Iris pigment epithelial cell (primary cell): ENCODE data around the gene CPAMD8.
"Not testable (repeated sequence)": the region's sequence is repeated elsewhere in the genome, so short reads cannot be mapped to it uniquely, and the experiment has no call there.

Experiments used
- DNase-seq: peaks from one replicate; pipeline ENCODE4 v3.0.0-alpha.2; 2011; ENCODE audit warnings: low read depth

The CPAMD8 gene

DNA sequence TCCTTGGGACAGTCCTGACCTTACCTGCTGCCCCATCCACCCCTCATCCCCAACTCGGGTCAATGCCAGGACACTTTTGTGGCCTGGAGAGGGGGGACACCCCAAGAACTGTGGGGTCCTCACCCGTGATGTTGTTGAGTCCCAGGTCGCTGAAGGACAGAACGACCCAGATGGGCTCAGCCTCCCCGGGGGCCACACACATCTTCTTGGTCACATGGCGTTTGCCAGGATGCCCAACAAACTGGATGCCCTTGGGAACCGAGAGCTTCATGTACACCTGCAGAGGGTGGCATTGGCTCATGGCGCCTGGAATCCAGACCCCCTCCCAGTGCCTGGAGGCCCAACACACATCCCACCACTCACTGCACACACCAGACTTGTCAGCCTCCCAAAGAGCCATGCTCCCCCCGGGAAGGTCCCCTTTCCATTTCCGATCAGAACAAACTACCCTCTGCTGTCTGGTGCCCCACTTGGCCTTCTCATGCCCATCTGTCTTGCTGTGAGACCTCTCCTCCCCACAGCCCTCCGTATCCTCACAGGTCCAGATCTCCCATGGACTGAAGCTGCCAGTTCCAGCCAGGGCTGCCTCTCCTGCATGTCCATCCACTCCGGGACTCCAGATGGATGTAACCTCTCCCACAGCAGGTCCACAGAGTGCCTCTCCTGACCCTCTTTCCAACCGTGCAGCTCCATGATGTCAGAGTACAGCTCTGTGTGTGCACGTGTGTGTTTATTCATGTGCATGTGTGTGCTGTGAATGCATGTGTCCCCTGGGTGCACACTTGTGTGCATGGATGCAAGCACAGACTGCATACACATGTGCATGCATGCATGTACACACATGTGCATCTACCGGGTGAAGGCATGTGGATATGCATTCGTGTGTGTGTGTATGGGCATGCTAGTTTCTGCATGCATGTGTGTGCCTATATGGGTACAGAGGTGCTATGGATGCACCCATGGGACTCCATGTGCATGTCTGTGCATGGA lies 79.4 kb downstream of the CPAMD8 start:
- DNase-seq: no peak

DNA sequence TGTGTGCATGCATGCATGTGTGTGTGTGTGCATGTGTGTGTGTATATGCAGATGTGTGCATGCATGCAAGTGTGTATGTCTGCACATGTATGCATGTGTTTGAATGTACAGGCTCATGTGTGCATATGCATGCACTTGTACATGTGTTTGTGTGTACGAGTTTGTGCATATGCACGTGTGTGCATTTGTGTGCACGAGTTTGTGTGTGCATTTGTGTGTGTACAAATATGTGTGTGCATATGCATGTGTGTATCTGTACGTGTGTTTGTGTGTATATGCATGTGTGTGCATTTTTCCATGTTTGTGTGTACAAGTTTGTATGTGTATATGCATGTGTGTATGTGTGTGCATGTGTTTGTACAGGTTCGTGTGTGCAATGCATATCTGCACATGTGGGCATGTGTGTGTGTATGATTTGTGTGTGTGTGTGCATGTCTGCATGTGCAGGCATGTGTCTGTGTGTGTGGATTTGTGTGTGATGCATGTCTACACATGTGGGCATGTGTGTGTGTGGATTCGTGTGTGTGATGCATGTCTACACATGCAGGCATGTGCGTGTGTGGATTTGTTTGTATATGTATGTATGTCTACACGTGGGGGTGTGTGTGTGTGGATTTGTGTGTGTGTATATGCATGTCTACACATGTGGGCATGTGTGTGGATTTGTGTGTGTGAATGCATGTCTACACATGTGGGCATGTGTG lies 80.7 kb downstream of the CPAMD8 start:
- DNase-seq: no peak

DNA sequence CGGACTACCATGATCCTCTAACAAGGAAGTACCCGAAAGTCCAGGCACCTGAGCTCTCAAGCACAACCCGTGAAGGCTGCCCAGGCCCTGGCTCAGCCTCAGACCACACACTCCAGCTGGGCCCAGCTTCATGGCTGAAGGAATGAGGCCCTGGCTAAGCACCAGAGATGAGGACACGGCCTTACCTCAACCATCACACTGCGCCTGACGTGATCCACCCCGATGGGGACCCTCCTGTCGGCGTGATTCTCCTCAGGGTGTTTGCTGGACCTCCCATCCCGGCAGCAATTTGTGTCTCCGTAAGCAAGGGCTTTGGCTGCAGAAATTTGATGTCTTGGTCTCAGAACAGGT lies 81.3 kb downstream of the CPAMD8 start:
- DNase-seq: no peak

DNA sequence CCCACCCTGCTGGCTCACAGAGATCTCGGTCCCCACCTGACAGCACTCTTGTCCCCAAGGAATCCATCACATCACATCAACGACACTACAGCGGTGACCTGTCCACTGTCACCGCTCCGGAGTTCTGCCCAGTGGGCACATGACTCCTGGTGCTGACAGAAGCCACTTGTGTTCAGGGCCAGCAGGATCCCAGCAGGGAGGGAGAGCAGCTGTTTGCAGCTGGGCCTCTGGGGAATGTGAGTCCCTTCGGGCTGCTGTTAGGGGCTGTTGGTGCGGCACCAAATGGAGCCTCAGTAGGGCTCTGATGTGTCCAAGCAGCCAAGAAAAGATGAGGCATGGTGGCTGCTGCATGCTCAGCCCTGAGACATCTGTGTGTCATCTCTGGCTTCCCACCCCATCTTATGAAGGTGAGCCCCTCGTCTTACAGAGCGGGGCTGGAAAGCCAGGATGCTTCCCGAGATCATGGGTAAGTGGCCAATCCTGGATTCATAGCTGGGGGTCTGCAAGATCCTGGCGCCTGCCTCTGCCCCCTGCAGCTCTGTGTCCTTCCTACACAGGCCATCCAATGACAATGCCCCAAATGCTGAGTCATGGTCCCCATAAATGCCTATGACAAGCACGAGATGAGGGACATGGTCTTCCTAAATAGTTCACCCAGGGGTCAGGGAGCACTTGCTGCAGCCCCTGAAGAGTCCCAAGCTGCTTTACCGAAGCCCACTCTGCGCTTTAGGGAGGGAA lies 81.8 kb downstream of the CPAMD8 start:
- DNase-seq: no peak

DNA sequence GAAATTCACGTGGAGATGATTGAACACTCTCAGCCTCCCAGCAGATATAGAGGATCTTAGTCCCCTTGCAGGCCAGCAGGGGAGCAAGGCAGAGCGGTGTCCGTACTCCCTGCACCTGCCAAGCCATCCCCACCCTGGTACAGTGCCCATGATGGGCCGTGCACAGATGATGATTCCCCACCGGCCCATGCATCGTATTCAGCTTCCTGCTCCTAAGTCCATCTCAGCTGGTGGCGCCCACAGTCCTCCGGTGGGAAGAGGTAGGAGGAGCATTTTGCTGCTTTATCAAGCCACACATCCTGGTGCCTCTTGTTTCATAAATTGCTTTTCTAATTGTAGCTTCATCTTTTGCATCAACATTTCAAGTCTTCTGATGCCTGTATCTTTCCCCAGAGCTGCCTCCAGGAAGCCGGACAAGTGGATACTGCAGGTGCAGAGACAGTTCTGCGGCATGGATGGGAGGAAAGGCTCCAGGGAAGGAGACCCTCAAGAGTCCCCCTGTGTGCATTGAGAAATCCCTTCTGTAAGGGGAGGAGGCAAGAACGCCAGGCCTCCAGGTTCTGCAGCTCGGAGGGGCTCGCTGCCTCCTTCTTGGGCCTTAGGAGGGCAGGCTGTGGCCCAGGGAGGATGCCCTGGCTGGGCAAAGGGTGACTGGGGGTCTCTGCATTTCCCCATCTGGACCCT lies 82.5 kb downstream of the CPAMD8 start:
- no peak for DNase-seq

DNA sequence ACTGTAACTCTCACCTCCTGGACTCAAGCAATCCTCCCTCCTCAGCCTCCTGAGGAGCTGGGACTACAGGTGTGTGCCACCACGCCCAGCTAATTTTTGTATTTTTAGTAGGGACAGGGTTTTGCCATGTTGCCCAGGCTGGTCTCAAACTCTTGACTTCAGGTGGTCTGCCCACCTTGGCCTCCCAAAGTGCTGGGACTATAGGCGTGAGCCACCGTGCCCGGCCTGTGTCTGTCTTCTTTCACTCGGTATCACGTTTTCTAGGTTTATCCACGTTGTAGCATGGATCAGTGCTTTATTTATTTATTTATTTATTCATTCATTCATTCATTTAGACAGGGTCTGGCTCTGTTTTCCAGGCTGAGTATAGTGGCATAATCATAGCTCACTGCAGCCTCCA lies 83.5 kb downstream of the CPAMD8 start:
- DNase-seq: not testable (repeated sequence)

DNA sequence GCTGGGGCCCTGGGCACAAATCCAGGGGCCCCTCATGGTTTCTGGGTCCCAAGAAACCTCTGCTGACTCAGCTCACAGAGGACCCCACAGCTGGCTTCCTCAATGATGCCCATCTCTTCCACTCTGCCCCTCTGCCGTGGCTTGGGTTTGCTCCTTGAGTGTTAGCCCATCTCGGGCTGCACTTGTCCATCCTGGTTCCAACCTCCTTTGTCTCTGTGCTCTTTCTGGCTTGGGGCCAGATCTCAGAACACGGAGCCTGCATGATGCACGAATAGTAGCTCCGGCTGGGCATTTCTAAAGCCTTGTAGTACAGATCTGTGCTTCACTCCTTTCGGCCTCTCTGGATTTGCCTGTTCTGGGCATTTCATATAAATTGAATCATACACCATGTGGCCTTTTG lies 84.0 kb downstream of the CPAMD8 start:
- no peak for DNase-seq

DNA sequence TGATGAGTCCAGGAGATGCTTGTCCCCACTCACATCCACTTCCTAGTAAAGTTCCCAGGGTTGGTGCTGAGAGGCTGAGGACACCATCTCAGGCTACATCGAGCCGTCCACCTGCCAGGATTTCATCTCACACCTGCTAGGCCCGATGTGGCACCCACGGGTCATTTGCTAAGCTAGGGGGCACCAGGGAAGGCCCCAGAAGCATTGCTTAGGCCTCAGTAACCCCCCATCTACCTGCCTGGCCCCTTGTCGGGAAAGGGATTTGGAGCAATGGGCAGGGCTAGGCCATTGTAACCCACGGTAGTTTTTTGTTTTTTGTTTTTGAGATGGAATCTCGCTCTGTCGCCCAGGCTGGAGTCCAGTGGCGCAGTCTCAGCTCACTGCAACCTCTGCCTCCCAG lies 86.0 kb downstream of the CPAMD8 start:
- DNase-seq: no peak

DNA sequence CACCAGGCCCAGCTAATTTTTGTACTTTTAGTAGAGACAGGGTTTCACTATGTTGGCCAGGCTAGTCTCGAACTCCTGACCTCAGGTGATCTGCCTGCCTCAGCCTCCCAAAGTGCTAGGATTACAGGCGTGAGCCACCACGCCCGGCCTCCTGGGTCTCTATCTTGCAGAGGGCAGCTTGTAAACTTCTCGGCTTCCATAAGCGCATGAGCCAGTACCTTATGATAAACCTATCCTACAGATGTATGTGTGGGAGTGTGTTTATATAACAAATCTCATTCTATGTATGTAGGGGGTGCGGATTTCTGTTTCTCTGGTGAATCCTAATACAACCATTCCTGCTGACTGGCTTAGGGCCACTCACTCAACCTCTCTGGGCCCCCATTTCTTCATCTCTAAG lies 86.5 kb downstream of the CPAMD8 start:
- DNase-seq: not testable (repeated sequence)

DNA sequence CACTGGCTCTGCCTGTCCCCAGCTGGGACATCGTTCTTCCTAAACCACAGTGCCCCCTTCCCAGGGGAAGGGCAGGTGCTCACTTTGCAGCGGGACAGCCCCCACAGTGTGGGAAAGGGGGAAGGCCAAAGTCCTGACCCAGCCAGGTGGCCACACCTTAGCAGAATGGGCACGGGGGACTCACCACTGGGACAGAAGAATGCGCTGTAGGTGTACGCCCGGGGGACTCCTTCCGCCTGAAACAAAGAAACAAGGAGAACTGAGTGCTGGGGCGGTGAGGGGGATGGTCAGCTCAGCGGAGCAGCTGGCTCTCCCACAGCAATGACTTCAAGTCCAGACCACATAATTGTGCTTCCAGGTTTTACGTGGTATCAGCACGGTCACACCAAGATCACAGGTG lies 88.4 kb downstream of the CPAMD8 start:
- no peak for DNase-seq

DNA sequence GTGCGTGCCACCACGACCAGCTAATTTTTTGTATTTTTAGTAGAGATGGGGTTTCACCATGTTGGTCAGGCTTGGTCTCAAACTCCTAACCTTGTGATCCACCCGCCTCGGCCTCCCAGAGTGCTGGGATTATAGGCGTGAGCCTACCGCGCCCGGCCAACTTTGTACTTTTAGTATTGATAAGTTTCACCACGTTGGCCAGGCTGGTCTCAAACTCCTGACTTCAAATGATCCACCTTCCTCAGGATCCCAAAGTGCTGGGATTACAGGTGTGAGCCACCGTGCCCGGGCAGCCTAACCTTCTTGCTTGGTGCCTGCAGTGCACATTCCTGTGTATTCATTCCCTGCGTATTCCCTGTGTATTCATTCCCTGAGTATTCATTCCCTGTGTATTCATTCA lies 88.8 kb downstream of the CPAMD8 start:
- not testable (repeated sequence) for DNase-seq

DNA sequence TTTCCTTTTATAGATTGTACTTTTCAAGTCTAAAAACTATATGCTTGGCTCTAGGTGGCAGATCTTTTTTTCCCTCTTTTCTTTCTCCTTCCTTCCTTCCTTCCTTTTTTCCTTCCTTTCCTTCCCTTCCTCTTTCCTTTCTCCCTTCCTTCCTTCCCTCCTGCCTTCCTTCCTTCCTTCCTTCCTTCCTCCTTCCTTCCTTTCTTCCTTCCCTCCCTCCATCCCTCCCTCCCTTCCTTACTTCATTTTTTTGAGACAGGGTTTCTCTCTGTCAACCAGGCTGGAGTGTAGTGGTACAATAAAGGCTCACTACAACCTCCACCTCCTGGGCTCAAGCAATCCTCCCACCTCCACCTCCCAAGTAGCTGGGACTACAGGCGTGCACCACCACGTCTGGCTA lies 89.7 kb downstream of the CPAMD8 start:
- no peak for DNase-seq

DNA sequence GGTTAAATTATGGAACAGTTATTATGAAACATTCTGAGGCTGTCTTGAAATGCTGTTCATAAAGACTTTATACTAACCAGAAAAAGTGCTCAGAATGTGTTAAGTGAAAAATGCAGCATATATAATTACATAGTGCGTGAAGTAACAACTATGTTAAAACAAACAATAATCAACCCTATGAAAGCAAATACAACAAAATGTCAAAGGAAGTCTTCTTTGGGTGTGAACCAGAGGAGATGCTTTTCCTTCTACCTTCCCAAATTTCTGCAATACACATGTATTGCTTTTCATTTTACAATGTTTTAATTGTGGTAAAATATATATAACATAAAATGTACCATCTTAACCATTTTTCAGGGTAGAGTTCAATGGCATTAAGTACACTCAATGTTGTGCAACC lies 92.1 kb downstream of the CPAMD8 start:
- DNase-seq: no peak

DNA sequence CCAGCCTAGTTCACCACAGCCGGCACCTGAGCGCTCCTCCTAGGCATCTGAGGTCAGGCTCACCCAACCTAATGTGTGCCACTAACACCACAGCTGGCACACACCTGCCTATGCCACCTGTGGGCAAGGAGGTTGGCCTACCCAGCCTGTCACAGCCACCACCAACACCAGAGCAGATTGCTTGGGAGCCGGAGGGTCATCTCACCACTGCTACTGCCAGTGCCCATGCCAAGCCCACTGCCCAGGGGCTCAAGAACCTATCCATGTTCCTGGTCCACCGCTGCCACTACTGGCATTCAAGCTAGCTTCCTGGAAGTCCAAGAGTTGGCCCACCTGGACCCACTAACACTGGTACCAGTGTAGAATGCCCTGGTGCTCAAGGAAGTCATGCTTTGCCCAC lies 95.3 kb downstream of the CPAMD8 start:
- DNase-seq: no peak

DNA sequence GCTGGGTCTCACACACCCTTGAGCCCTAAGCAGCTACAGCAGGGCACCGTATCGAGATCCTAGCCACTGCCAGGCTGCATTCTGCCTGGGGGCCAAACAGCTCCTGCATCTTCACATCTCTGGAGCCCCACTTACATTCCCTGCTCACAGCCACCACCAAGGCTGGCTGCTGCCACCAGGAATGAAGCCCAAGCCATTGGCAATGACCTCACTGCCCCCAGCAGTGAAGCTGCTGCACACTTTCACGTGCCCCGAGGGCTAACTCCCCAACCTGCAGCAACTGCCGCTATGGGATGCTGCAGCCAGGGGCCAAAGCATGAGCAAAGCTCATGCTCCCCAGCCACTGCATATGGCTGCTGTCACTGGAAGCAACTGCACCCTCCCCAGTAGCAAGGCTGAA lies 95.9 kb downstream of the CPAMD8 start:
- no peak for DNase-seq

DNA sequence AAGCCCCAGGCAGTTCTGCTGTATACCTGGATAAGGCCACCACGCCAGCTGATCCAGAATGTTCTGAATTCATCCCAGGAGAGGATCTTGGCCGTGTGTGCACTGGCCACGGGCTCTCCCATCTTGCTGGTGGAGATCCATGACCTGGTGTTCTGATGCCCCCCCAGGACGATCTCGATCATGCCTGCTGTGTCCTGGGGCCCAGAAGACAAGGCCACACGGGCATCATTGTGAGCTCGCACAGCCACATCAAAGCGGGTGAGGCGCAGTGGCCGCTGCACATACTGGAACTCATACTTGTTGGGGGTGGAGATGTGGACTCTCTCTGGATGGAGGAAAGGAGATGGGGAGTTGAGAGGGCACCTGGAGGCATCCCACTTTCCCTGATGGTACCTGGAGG lies 97.7 kb downstream of the CPAMD8 start:
- DNase-seq: no peak

DNA sequence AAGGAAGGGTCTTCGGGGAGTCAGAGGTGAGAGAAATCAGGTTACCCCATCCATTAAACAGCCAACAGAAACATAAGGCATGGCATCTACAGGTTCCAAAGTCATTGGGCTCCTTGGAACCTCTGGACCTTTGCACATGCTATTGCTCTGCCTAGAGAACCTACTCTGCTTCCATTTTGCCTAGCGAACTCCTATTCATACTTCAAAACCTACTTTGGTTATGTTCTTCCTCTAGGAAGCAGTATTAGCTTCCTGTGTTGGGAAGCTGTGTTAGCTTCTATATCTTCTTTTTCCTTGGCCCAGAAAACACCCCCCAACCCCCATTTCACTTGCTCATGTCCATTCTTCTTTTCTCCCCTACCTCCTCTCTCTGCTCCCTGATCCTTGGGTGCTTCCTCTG lies 98.3 kb downstream of the CPAMD8 start:
- no peak for DNase-seq

DNA sequence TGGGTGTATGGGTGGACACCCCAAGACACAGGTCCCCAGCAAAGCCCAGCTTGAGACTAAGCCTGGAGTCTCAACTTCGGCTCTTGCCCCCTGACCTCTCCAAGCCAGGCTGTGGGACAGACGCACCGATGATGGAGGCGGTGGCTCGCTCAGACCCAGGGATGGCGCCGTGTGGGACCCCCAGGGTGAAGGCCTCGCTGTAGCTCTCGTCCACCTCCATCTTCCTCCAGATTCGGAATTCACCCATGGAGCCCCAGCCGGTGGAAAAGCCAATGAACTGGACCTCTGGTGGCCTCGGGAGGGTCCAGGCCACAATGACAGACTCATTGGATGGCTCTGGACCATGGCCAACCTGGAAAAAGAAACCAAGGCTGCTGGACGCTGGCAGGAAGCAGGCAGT lies 98.7 kb downstream of the CPAMD8 start:
- DNase-seq: no peak

DNA sequence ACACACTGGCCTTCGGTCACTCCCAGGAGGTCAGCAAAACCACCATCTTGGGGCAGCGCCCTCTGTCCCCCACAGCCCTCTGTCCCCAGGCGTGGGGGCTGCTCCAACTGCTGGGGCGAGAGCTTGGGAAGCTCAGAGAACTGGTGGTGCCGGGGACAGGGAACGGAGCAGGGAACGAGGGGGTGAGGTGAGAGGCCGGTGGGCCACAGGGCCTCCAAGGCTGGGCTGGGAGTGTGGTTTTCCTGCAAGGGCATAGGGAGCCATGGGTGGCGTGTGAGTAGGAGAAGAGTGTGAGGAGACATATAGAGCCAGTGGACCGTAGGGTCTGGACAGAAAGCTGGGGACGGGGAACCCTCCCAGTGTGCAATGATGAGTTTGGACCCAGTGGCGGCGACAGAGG lies 103.7 kb downstream of the CPAMD8 start:
- no peak for DNase-seq

DNA sequence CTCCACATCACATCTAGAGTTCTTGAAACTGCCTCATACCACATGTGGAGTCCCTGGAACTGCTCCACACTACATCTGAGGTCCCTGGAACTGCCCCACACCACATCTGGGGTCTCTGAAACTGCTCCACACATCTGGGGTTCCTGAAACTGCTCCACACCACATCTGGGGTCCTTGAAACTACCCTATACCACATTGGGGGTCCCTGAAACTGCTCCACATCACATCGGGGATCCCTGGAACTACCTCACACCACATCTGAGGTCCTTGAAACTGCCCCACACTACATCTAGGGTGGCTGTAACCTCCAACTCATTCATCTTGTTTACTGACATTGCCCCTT lies 104.0 kb downstream of the CPAMD8 start:
- no peak for DNase-seq

DNA sequence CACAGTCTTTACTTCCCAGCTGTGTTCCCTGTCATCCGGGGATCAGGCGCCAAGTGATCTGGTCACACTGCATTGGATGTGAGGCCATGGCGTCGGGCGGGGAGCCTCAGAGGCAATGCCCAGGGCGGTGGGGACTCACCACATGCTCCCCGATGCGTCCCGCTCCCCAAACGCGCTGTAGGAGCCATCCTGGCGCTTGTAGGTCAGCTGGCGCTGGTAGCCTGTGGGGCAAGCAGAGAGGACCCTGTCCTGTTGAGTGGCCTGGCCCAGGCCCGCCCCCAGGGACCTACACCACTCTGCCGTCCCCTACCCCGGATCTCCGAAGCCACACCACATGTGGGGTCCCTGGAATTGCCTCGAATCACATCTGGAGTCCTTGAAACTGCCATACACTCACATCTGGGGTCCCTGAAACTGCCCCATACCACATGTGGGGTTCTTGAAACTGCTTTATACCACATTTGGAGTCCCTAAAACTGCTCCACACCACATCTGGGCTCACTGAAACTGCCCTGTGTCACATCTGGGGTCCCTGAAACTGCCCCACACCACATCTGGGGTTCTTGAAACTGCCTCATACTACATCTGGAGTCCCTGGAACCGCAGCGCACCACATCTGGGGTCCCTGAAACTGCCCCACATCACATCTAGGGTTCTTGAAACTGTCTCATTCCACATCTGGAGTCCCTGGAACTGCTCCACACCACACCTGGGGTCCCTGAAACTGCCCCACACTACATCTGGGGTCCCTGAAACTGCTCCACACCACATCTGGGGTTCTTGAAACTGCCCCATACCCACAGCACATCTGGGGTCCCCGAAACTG lies 104.6 kb downstream of the CPAMD8 start:
- DNase-seq: no peak
